Measurements from ENCODE around the gene IRF9. TPM values are rescaled to one million over a fixed set of nuclear protein-coding genes. Genes with fewer than 3 reads are reported as not detected.

IRF9 gene
- total and polyA plus RNA-seq, 2 experiments from 2014 or later, result 8.2 to 8.4 TPM

GRCh38 chr14:24146453-24146977, 14.6 kb upstream of the IRF9 start, which contains the start of gene PSME2:
PSME2 (minus strand) TSS chr14:24146610; CDS start chr14:24146581, 29 bp downstream.
- Histone ChIP-seq H3K27ac (ENCODE audit: low read depth) (peak within 1 kb of the TSS; percentile 51; the same call in 1 of the 2 replicates), H4K20me1 (replicated peaks; ENCODE audit: insufficient read depth) (peaks cover 7% of the 10 kb centered on the region; the same call in 1 of the 2 replicates), H3K4me2 (peak within 1 kb of the TSS; percentile 99), H3K9me2 (ENCODE audit: insufficient read depth) (no peaks in the 10 kb centered on the region), H3K36me3 (ENCODE audit: insufficient read depth) (peaks cover 25% of the 10 kb centered on the region), H3K4me3 (peak within 1 kb of the TSS; percentile 70), H3K27me3 (ENCODE audit: insufficient read depth) (no peaks in the 10 kb centered on the region), H3K79me2 (replicated peaks; ENCODE audit: insufficient read depth) (peaks cover 38% of the 10 kb centered on the region), H3F3A (replicated peaks; ENCODE audit: low read depth) (peaks cover 14% of the 10 kb centered on the region), H3K4me1 (ENCODE audit: insufficient read depth) (peaks cover 18% of the 10 kb centered on the region), H2AFZ (peak within 1 kb of the TSS; percentile 97)
- Mint-ChIP-seq H3K9me3 (no peaks in the 10 kb centered on the region; the same call in 2 of the 3 replicates), H3K27ac (peak within 1 kb of the TSS; percentile 97), H3K4me1 (peaks cover 23% of the 10 kb centered on the region), H3K4me3 (peak within 1 kb of the TSS; percentile 99), H3K36me3 (ENCODE audit: low read depth) (peaks cover 59% of the 10 kb centered on the region), H3K27me3 (ENCODE audit: insufficient read depth, low read depth, poor library complexity) (peaks cover 12% of the 10 kb centered on the region)
- TF ChIP-seq POLR2AphosphoS5 (IDR thresholded peaks at IDR 0.05; ENCODE audit: low read depth) (peak; percentile 50; the same call in 1 of the 2 replicates), REST (IDR thresholded peaks at IDR 0.05; ENCODE audit: unreplicated experiment) (no peak)
- DNase-seq (ENCODE audit: low spot score) (peak; percentile 99), ATAC-seq (peak; percentile 80)

DNA sequence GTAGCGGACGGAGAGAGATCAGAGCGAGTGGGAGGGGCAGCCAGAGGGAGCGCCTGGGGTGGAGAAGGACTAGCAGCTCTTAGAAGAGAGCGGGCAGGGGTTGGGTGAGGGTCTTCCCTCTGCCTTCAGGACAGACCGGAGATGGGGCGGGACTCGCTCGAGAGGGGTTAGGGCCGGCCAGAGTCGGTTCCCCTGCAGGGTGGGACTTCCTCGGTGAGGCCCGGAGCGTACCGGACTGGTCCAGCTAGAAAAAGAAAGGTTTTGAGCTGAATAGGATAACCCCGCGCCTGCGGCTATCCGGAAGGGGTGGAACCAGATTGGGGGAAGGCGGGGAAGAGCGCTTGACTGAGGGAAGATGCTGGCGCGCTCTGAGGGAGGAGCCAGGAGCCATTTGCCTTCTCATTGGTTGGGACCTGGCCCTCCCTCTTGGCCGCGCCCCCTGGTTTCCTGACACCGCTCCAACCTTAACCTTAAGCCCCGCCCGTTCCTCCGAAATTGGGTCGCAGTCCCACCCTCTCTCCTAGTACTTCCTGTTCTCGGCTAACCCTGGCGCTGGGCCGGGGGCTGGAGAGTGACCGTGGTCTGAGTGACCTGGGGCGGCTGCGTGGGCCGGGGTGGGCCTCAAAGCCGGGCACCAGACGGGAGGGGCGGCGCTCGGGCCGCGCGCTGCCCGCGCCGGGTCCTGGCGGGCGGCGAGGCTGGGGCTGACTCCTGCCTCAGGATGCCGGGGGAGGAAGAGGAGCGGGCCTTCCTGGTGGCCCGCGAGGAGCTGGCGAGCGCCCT, 13.9 kb upstream of the IRF9 start, which contains the start of gene RNF31:
Gene RNF31 (plus strand): TSS at position 521 of the 783 bp plus-strand sequence. CDS start 201 bp downstream, at position 722.
- Mint-ChIP-seq H3K27me3 (ENCODE audit: insufficient read depth, low read depth, poor library complexity) (peaks cover 11% of the 10 kb centered on the region), H3K4me3 (peak within 1 kb of the TSS; percentile 99)
- peak; percentile 90 for ATAC-seq

More for the DNA sequence above, 13.9 kb upstream of the IRF9 start, which contains the start of gene RNF31:
- Histone ChIP-seq H3K27me3 (ENCODE audit: insufficient read depth) (no peaks in the 10 kb centered on the region), H3K9me2 (ENCODE audit: insufficient read depth) (no peaks in the 10 kb centered on the region), H4K20me1 (replicated peaks; ENCODE audit: insufficient read depth) (peaks cover 7% of the 10 kb centered on the region; the same call in 1 of the 2 replicates), H2AFZ (peak within 1 kb of the TSS; percentile 97), H3F3A (replicated peaks; ENCODE audit: low read depth) (peaks cover 11% of the 10 kb centered on the region), H3K4me3 (peak within 1 kb of the TSS; percentile 70), H3K4me2 (peak within 1 kb of the TSS; percentile 99), H3K27ac (ENCODE audit: low read depth) (peak within 1 kb of the TSS; percentile 51; the same call in 1 of the 2 replicates), H3K36me3 (ENCODE audit: insufficient read depth) (peaks cover 26% of the 10 kb centered on the region), H3K79me2 (replicated peaks; ENCODE audit: insufficient read depth) (peaks cover 38% of the 10 kb centered on the region), H3K4me1 (ENCODE audit: insufficient read depth) (peaks cover 15% of the 10 kb centered on the region)
- DNase-seq (ENCODE audit: low spot score), result peak; percentile 100
- H3K36me3 Mint-ChIP-seq (ENCODE audit: low read depth), result peaks cover 66% of the 10 kb centered on the region
- H3K4me1 Mint-ChIP-seq, result peaks cover 21% of the 10 kb centered on the region
- peak; percentile 53; the same call in 1 of the 2 replicates for TF ChIP-seq ETS1 (IDR thresholded peaks at IDR 0.05)
- TF ChIP-seq POLR2AphosphoS5 (IDR thresholded peaks at IDR 0.05; ENCODE audit: low read depth), result peak; percentile 60
- TF ChIP-seq ZNF114 (CRISPR knock-in tag; IDR thresholded peaks at IDR 0.05), result no peak
- H3K9me3 Mint-ChIP-seq, result no peaks in the 10 kb centered on the region; the same call in 2 of the 3 replicates
- peak within 1 kb of the TSS; percentile 97 for H3K27ac Mint-ChIP-seq

Measured in GM23338 (cell line).